Astrocyte of the spinal cord (primary cell): ENCODE measurements around the gene INPP5F.

ENCODE experiments used
- DNase-seq: peaks from one replicate; pipeline ENCODE4 v3.0.0; 2011; ENCODE audit warnings: low read depth, low spot score
- H3K4me3 ChIP-seq: 2 replicates; pipeline ENCODE4 v1.5.1; 2011; ENCODE audit warnings: low read depth, mild to moderate bottlenecking, low read length, moderate library complexity
- in situ Hi-C: cut with HindIII; loops from 2 replicates; pipeline ENCODE4 v1.10.0; 2017; ENCODE audit warnings: low sequenced_read_pairs
- TF ChIP-seq, protein P1 (sequence below): IDR thresholded peaks from 2 replicates; pipeline ENCODE4 v1.5.1; 2012; ENCODE audit warnings: low read depth, mild to moderate bottlenecking, low read length, inconsistent platforms

The INPP5F gene

GRCh38 chr10:119826771-119827170 lies 100.9 kb downstream of the INPP5F start:
- no peak overlapping the region for H3K4me3 ChIP-seq
- TF ChIP-seq, protein P1, sequence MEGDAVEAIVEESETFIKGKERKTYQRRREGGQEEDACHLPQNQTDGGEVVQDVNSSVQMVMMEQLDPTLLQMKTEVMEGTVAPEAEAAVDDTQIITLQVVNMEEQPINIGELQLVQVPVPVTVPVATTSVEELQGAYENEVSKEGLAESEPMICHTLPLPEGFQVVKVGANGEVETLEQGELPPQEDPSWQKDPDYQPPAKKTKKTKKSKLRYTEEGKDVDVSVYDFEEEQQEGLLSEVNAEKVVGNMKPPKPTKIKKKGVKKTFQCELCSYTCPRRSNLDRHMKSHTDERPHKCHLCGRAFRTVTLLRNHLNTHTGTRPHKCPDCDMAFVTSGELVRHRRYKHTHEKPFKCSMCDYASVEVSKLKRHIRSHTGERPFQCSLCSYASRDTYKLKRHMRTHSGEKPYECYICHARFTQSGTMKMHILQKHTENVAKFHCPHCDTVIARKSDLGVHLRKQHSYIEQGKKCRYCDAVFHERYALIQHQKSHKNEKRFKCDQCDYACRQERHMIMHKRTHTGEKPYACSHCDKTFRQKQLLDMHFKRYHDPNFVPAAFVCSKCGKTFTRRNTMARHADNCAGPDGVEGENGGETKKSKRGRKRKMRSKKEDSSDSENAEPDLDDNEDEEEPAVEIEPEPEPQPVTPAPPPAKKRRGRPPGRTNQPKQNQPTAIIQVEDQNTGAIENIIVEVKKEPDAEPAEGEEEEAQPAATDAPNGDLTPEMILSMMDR = no peak
- in situ Hi-C loops = no loop called here
- no peak for DNase-seq

DNA sequence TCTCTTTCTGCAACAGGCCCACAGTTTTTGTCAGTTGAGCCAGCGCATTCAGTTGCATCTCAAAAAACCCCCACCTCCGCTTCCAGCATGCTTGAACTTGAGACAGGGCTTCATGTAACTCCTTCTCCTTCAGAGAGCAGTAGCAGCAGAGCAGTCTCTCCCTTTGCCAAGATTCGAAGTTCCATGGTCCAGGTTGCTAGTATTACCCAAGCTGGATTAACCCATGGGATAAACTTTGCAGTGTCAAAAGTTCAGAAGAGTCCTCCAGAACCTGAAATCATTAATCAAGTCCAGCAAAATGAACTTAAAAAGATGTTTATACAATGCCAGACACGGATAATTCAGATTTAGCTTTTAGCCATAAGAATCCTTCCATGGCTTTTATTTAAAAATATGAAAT lies 101.6 kb downstream of the INPP5F start:
- no peak for DNase-seq
- in situ Hi-C loops = no loop called here
- no peak overlapping the region for H3K4me3 ChIP-seq
- TF ChIP-seq, protein P1 = no peak

DNA sequence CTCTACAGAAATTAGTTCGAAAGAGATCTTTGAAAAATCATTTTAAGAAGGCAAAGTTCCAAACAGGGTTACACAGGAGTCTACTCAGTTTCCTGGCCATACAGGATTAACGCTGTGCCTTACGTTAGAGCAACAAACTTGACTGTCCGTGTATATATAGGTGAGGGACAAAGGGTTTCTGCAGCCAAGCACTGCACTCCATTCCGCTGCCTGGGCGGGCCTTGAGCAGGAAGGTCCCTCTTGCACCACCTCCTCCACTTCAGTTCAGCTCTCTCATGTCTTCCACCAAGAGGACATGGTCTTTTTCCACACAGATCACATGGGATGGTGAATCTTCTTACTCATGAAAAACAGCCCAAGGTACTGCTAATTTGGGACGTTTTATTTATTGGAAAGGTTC lies 103.6 kb downstream of the INPP5F start:
- in situ Hi-C loops = no loop called here
- H3K4me3 ChIP-seq = no peak overlapping the region
- TF ChIP-seq, protein P1 = no peak
- no peak for DNase-seq

GRCh38 chr10:119830851-119831250 lies 105.0 kb downstream of the INPP5F start:
- TF ChIP-seq, protein P1 = no peak
- in situ Hi-C loops = no loop called here
- DNase-seq = no peak
- no peak overlapping the region for H3K4me3 ChIP-seq

DNA sequence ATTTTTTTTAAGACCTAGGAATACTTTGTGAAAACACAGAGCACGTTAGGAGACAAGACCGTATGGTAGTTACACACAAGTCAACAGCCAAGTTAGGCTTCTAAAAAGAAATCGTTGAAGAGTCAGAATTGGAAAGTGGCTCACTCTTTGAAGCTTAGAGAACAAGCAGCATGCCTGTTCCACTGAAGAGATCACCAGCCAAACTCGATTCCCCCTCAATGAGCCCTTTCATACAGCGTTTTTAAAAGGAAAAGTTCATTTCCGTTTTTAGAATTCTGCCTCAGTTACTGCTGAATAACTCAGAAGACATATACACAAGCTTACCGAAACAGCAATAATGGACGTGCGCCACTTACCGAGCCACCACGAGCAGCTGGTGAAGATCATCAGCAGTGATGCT lies 105.8 kb downstream of the INPP5F start:
- in situ Hi-C loops = no loop called here
- no peak overlapping the region for H3K4me3 ChIP-seq

DNA sequence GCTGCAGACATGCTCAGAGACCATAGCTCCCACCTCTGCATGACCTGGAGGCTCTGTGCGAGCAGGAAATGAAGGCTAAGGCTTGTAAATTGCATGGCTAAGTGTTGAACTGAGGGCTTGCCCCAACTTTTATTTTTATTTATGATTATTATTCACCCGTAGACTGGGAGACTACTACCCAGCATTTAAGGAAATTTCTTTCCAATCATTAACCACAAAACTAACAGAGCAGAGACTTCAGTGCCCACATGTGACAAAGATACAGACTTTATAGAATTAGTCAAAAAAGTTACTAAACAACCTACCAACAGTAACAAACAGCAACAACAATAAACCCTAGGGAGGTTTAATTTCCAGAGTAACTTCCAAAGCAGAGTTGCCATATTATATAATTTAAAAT lies 107.1 kb downstream of the INPP5F start:
- DNase-seq = no peak
- H3K4me3 ChIP-seq = no peak overlapping the region
- in situ Hi-C loops = no loop called here
- TF ChIP-seq, protein P1 = no peak

More for the DNA sequence above, 105.8 kb downstream of the INPP5F start:
- TF ChIP-seq, protein P1 = no peak
- no peak for DNase-seq

- TF ChIP-seq, protein P1 = no peak
- no peak for DNase-seq
Measured at GRCh38 chr10:119834188-119834587, 108.3 kb downstream of the INPP5F start.

More at GRCh38 chr10:119834188-119834587, 108.3 kb downstream of the INPP5F start:
- H3K4me3 ChIP-seq = no peak overlapping the region
- in situ Hi-C loops = no loop called here
